SK-N-SH treated with all-trans-retinoic acid at 6 μM for 48 hours (cell line): ENCODE measurements around the gene STARD13.

Experiments
- ATAC-seq: fragments of 200-7000 bp; cut with Tn5 transposase; 3 replicates; pipeline ENCODE4 v1.9.1; 2020; ENCODE audit warnings: mild to moderate bottlenecking, moderate library complexity
- ARNTL ChIP-seq: fragments of 450-650 bp; formaldehyde crosslinking; IDR thresholded peaks from 2 replicates; pipeline ENCODE4 v1.5.0; 2020; ENCODE audit warnings: low read depth, mild to moderate bottlenecking, moderate library complexity, borderline replicate concordance
- BACH2 ChIP-seq: fragments of 250-450 bp; sonication (Bioruptor Pico); IDR thresholded peaks from 2 replicates; pipeline ENCODE4 v1.9.0; 2021; ENCODE audit warnings: mild to moderate bottlenecking, borderline replicate concordance
- CREB5 ChIP-seq: fragments of 250-450 bp; sonication (Bioruptor Pico); IDR thresholded peaks from 2 replicates; pipeline ENCODE4 v1.5.1; 2020; ENCODE audit warnings: low read depth, mild to moderate bottlenecking, moderate library complexity
- CSDC2 ChIP-seq: fragments of 250-450 bp; sonication (Bioruptor Pico); IDR thresholded peaks from 2 replicates; pipeline ENCODE4 v1.5.0; 2020; ENCODE audit warnings: mild to moderate bottlenecking, moderate library complexity
- CSRNP3 ChIP-seq: fragments of 250-450 bp; sonication (Bioruptor Pico); IDR thresholded peaks from 2 replicates; pipeline ENCODE4 v1.5.1; 2021; ENCODE audit warnings: mild to moderate bottlenecking, moderate library complexity
- ESRRG ChIP-seq: fragments of 250-450 bp; sonication (Bioruptor Pico); IDR thresholded peaks from 2 replicates; pipeline ENCODE4 v1.6.1; 2021; ENCODE audit warnings: mild to moderate bottlenecking
- GLIS3 ChIP-seq: fragments of 250-450 bp; sonication (Bioruptor Pico); IDR thresholded peaks from 2 replicates; pipeline ENCODE4 v1.5.0; 2020; ENCODE audit warnings: mild to moderate bottlenecking, moderate library complexity
- OSR1 ChIP-seq: fragments of 250-450 bp; sonication (Bioruptor Pico); IDR thresholded peaks from 2 replicates; pipeline ENCODE4 v1.8.0; 2022; ENCODE audit warnings: moderate library complexity, mild to moderate bottlenecking, inconsistent platforms
- PATZ1 ChIP-seq: fragments of 250-450 bp; sonication (Bioruptor Pico); IDR thresholded peaks from 2 replicates; pipeline ENCODE4 v1.8.0; 2020; ENCODE audit warnings: mild to moderate bottlenecking, moderate library complexity, borderline replicate concordance
- POU6F1 ChIP-seq: fragments of 250-450 bp; sonication (Bioruptor Pico); IDR thresholded peaks from 2 replicates; pipeline ENCODE4 v1.8.0; 2021; ENCODE audit warnings: low read depth, mild to moderate bottlenecking, moderate library complexity, borderline replicate concordance
- PPARA ChIP-seq: fragments of 250-450 bp; sonication (Bioruptor Pico); IDR thresholded peaks from 2 replicates; pipeline ENCODE4 v1.5.0; 2020; ENCODE audit warnings: mild to moderate bottlenecking, borderline replicate concordance
- RARB ChIP-seq: fragments of 250-450 bp; sonication (Bioruptor Pico); IDR thresholded peaks from 2 replicates; pipeline ENCODE4 v1.8.0; 2021; ENCODE audit warnings: mild to moderate bottlenecking, moderate library complexity
- SNAI2 ChIP-seq: fragments of 250-450 bp; sonication (Bioruptor Pico); IDR thresholded peaks from 2 replicates; pipeline ENCODE4 v1.5.0; 2020; ENCODE audit warnings: mild to moderate bottlenecking, moderate library complexity
- TCF4 ChIP-seq: fragments of 250-450 bp; sonication (Bioruptor Pico); IDR thresholded peaks from 2 replicates; pipeline ENCODE4 v1.8.0; 2021; ENCODE audit warnings: mild to moderate bottlenecking, moderate library complexity, borderline replicate concordance
- TOX ChIP-seq: fragments of 250-450 bp; sonication (Bioruptor Pico); IDR thresholded peaks from 2 replicates; pipeline ENCODE4 v1.8.0; 2021; ENCODE audit warnings: mild to moderate bottlenecking, moderate library complexity, borderline replicate concordance
- TSHZ2 ChIP-seq: fragments of 250-450 bp; sonication (Bioruptor Pico); IDR thresholded peaks from 2 replicates; pipeline ENCODE4 v1.5.0; 2020; ENCODE audit warnings: mild to moderate bottlenecking, moderate library complexity
- ZC3H10 ChIP-seq: fragments of 250-450 bp; sonication (Bioruptor Pico); IDR thresholded peaks from 2 replicates; pipeline ENCODE4 v1.5.1; 2021; ENCODE audit warnings: mild to moderate bottlenecking, moderate library complexity
- ZFP3 ChIP-seq: fragments of 250-450 bp; sonication (Bioruptor Pico); IDR thresholded peaks from 2 replicates; pipeline ENCODE4 v1.5.0; 2020; ENCODE audit warnings: mild to moderate bottlenecking, moderate library complexity
- ZFP30 ChIP-seq: fragments of 450-650 bp; formaldehyde crosslinking; IDR thresholded peaks from 2 replicates; pipeline ENCODE4 v1.5.0; 2022; ENCODE audit warnings: mild to moderate bottlenecking, moderate library complexity
- ZNF565 ChIP-seq: fragments of 450-650 bp; formaldehyde crosslinking; conservative IDR thresholded peaks from 2 replicates; pipeline ENCODE4 v1.5.0; 2020; ENCODE audit warnings: low read depth, mild to moderate bottlenecking, moderate library complexity
- ZNF70 ChIP-seq: fragments of 450-650 bp; formaldehyde crosslinking; IDR thresholded peaks from 2 replicates; pipeline ENCODE4 v1.5.0; 2020; ENCODE audit warnings: mild to moderate bottlenecking, moderate library complexity
- ZNF8 ChIP-seq: fragments of 450-650 bp; formaldehyde crosslinking; IDR thresholded peaks from 2 replicates; pipeline ENCODE4 v1.5.0; 2020; ENCODE audit warnings: mild to moderate bottlenecking, moderate library complexity

The STARD13 gene

GRCh38 chr13:33285420-33286124 lies at the start of gene STARD13:
TSS of gene STARD13 (minus strand) at chr13:33285755. CDS start at chr13:33285638, 117 bp downstream.
- TF ChIP-seq CSDC2 (CRISPR knock-in tag): 0 out of 2 replicates have a peak, but pooled peaks have one; percentile 18
- no peak for TF ChIP-seq PPARA
- TF ChIP-seq RARB (CRISPR knock-in tag): no peak
- peak; percentile 91 for ATAC-seq

GRCh38 chr13:33334831-33335230 lies 49.3 kb upstream of the STARD13 start:
- no peak for ATAC-seq
- TF ChIP-seq CREB5 (CRISPR knock-in tag) (no peak), PATZ1 (CRISPR knock-in tag) (no peak)

- TF ChIP-seq BACH2 (CRISPR knock-in tag): no peak
- no peak for TF ChIP-seq OSR1 (CRISPR knock-in tag)
- TF ChIP-seq PATZ1 (CRISPR knock-in tag): no peak
- TF ChIP-seq TOX (CRISPR knock-in tag): no peak
- no peak for TF ChIP-seq ZFP30 (CRISPR knock-in tag)
- no peak for TF ChIP-seq ZNF8 (CRISPR knock-in tag)
- no peak for TF ChIP-seq TSHZ2 (CRISPR knock-in tag)
- no peak for TF ChIP-seq CSDC2 (CRISPR knock-in tag)
- no peak for TF ChIP-seq ZFP3 (CRISPR knock-in tag)
- TF ChIP-seq ESRRG (CRISPR knock-in tag): no peak
- no peak for TF ChIP-seq TCF4 (CRISPR knock-in tag)
- no peak for TF ChIP-seq ZC3H10 (CRISPR knock-in tag)
- no peak for TF ChIP-seq ARNTL
- TF ChIP-seq ZNF565: no peak
- no peak for TF ChIP-seq SNAI2 (CRISPR knock-in tag)
- ATAC-seq: no peak
Observed at GRCh38 chr13:33331962-33332361, 46.4 kb upstream of the STARD13 start.

- ATAC-seq: no peak
- TF ChIP-seq CSRNP3 (CRISPR knock-in tag) (no peak), POU6F1 (CRISPR knock-in tag) (no peak), ZFP3 (CRISPR knock-in tag) (no peak), ZNF70 (CRISPR knock-in tag) (no peak), ZNF565 (no peak), GLIS3 (CRISPR knock-in tag) (no peak), SNAI2 (CRISPR knock-in tag) (no peak), PATZ1 (CRISPR knock-in tag) (no peak), BACH2 (CRISPR knock-in tag) (no peak), TCF4 (CRISPR knock-in tag) (no peak), RARB (CRISPR knock-in tag) (no peak), ESRRG (CRISPR knock-in tag) (no peak)
Observed at GRCh38 chr13:33330483-33330882, 44.9 kb upstream of the STARD13 start.
